Measurements from ENCODE around the gene AMN.
A peak's percentile ranks its signal among the peaks of the same experiment; 100 is the strongest.

AMN gene

DNA sequence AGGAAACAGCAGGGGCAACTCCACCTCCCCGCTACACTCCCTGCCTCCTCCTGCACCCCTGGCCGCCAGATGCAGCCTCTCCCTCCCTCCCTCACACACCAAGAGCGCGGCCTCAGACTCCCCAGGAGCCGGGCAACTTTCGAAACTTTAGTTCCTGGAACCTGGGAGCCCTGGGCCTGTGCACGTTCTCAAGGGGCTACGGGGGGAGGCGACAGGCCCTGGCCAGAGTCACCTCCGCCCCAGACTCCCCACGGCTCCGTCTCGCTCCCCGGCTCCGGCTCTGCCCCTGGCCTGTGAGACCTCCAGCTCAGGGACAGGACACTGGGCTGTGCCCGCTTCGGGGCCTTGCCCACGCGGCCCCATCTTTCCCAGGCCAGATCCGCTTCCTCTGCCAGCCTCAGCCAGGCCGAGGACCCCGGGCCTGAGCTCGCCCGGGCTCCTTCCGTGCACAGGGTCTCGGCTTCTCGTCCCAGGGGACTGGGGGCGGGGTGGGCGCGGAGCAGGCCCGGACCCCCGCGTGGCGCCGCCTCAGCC lies 5.5 kb downstream of the AMN start:
- DNase-seq: peak; percentile 33
- Mint-ChIP-seq H3K27ac (no peak overlapping the region), H3K36me3 (ENCODE audit: low read depth) (no peaks in the 10 kb centered on the region), H3K27me3 (ENCODE audit: low read depth, poor library complexity) (peaks cover 64% of the 10 kb centered on the region), H3K4me3 (peak overlapping the region; percentile 72), H3K4me1 (no peaks in the 10 kb centered on the region), H3K9me3 (no peaks in the 10 kb centered on the region)
- TF ChIP-seq, protein P1, sequence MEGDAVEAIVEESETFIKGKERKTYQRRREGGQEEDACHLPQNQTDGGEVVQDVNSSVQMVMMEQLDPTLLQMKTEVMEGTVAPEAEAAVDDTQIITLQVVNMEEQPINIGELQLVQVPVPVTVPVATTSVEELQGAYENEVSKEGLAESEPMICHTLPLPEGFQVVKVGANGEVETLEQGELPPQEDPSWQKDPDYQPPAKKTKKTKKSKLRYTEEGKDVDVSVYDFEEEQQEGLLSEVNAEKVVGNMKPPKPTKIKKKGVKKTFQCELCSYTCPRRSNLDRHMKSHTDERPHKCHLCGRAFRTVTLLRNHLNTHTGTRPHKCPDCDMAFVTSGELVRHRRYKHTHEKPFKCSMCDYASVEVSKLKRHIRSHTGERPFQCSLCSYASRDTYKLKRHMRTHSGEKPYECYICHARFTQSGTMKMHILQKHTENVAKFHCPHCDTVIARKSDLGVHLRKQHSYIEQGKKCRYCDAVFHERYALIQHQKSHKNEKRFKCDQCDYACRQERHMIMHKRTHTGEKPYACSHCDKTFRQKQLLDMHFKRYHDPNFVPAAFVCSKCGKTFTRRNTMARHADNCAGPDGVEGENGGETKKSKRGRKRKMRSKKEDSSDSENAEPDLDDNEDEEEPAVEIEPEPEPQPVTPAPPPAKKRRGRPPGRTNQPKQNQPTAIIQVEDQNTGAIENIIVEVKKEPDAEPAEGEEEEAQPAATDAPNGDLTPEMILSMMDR (IDR thresholded peaks at IDR 0.05): no peak

DNA sequence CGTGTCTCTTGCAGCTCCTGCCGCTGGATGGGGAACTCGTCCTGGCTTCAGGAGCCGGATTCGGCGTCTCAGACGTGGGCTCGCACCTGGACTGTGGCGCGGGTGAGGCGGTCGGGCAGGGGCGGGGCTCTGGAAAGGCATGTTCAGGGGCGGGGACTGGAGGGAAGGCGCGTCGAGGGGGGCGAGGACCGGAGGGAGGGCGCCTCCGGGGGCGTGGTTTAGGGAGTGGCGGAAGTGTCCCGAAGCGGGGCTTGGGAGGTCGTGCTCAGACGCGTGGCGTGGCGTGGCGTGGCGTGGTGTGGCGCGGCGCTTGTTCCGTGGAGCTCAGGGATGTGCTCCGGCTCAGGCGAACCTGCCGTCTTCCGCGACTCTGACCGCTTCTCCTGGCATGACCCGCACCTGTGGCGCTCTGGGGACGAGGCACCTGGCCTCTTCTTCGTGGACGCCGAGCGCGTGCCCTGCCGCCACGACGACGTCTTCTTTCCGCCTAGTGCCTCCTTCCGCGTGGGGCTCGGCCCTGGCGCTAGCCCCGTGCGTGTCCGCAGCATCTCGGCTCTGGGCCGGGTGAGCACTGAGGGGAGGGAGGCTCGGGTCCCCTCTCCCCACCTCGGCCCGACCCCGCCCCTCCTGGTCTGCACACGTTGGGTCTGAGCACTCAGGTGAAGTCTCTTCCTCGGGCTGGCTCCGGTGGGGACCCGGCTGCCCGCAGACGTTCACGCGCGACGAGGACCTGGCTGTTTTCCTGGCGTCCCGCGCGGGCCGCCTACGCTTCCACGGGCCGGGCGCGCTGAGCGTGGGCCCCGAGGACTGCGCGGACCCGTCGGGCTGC lies 6.2 kb downstream of the AMN start:
- Mint-ChIP-seq H3K9me3 (no peaks in the 10 kb centered on the region), H3K36me3 (ENCODE audit: low read depth) (peaks cover 7% of the 10 kb centered on the region), H3K27ac (no peak overlapping the region), H3K4me3 (peak overlapping the region; percentile 72), H3K27me3 (ENCODE audit: low read depth, poor library complexity) (peaks cover 62% of the 10 kb centered on the region), H3K4me1 (no peaks in the 10 kb centered on the region)
- peak; percentile 89 for DNase-seq
- TF ChIP-seq, protein P1 (IDR thresholded peaks at IDR 0.05): no peak

GRCh38 chr14:102929241-102930137 lies 7.0 kb downstream of the AMN start:
- peaks cover 15% of the 10 kb centered on the region for H3K36me3 Mint-ChIP-seq (ENCODE audit: low read depth)
- no peak overlapping the region for H3K4me3 Mint-ChIP-seq
- DNase-seq: peak; percentile 35

DNA sequence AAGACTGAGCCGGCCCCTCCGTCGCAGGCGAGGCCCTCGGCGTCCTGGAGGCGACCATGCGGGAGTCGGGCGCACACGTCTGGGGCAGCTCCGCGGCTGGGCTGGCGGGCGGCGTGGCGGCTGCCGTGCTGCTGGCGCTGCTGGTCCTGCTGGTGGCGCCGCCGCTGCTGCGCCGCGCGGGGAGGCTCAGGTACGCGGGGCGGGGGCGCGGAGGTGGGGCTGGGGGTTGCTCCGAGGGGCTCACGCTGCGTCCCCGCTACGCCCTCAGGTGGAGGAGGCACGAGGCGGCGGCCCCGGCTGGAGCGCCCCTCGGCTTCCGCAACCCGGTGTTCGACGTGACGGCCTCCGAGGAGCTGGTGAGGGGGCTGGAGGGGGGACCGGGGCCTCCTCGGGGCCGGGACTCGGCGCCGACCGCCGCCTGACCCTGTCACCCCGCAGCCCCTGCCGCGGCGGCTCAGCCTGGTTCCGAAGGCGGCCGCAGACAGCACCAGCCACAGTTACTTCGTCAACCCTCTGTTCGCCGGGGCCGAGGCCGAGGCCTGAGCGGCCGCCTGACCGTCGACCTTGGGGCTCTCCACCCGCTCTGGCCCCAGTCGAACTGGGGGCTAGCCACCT lies 7.8 kb downstream of the AMN start:
- no peak overlapping the region for H3K4me3 Mint-ChIP-seq

More at GRCh38 chr14:102929241-102930137, 7.0 kb downstream of the AMN start:
- peaks cover 63% of the 10 kb centered on the region for H3K27me3 Mint-ChIP-seq (ENCODE audit: low read depth, poor library complexity)
- TF ChIP-seq, protein P1 (IDR thresholded peaks at IDR 0.05): no peak
- H3K9me3 Mint-ChIP-seq: no peaks in the 10 kb centered on the region
- H3K27ac Mint-ChIP-seq: no peak overlapping the region
- no peaks in the 10 kb centered on the region for H3K4me1 Mint-ChIP-seq

More for the DNA sequence above, 7.8 kb downstream of the AMN start:
- H3K4me1 Mint-ChIP-seq: no peaks in the 10 kb centered on the region
- TF ChIP-seq, protein P1 (IDR thresholded peaks at IDR 0.05): no peak
- H3K27ac Mint-ChIP-seq: no peak overlapping the region
- peak; percentile 64 for DNase-seq
- H3K9me3 Mint-ChIP-seq: no peaks in the 10 kb centered on the region
- H3K27me3 Mint-ChIP-seq (ENCODE audit: low read depth, poor library complexity): peaks cover 63% of the 10 kb centered on the region
- peaks cover 21% of the 10 kb centered on the region for H3K36me3 Mint-ChIP-seq (ENCODE audit: low read depth)
